ENCODE data around the gene ZNF562.

The ZNF562 gene

GRCh38 chr19:9608912-9609311, 66.0 kb downstream of the ZNF562 start:
- Histone ChIP-seq H3K36me3 (ENCODE audit: control insufficient read depth in 2 of 2, insufficient read depth in 2 of 2, low read length in 2 of 2) (peaks cover 46 to 50% of the 10 kb centered on the region in 2 donors), H3K27me3 (ENCODE audit: control insufficient read depth in 1 of 2, insufficient read depth in 2 of 2, low read length in 2 of 2) (no peaks in the 10 kb centered on the region), H3K9ac (ENCODE audit: low read length in 2 of 2) (no peak overlapping the region), H3K9me3 (ENCODE audit: control insufficient read depth in 2 of 2, low read length in 2 of 2) (peaks cover 22 to 30% of the 10 kb centered on the region in 2 donors), H3K4me3 (ENCODE audit: low read length in 2 of 2) (no peak overlapping the region), H3K27ac (ENCODE audit: low read length) (no peak overlapping the region), H3K4me1 (ENCODE audit: control insufficient read depth, insufficient read depth, low read length) (no peaks in the 10 kb centered on the region)

GRCh38 chr19:9597027-9597426, 77.9 kb downstream of the ZNF562 start:
- Histone ChIP-seq H3K27ac (ENCODE audit: low read length) (no peak overlapping the region), H3K9ac (ENCODE audit: low read length in 2 of 2) (no peak overlapping the region), H3K9me3 (ENCODE audit: control insufficient read depth in 2 of 2, low read length in 2 of 2) (peaks cover 0 to 4% of the 10 kb centered on the region in 2 donors), H3K4me3 (ENCODE audit: low read length in 2 of 2) (no peak overlapping the region), H3K36me3 (ENCODE audit: control insufficient read depth in 2 of 2, insufficient read depth in 2 of 2, low read length in 2 of 2) (no peaks in the 10 kb centered on the region), H3K27me3 (ENCODE audit: control insufficient read depth in 1 of 2, insufficient read depth in 2 of 2, low read length in 2 of 2) (peaks cover 0 to 5% of the 10 kb centered on the region in 2 donors), H3K4me1 (ENCODE audit: control insufficient read depth, insufficient read depth, low read length) (no peaks in the 10 kb centered on the region)

Data from stomach smooth muscle (tissue), 2 donors.